HEK293 (cell line): ENCODE data around the gene KIAA1586.
A peak's percentile ranks its signal among the peaks of the same experiment; 100 is the strongest.

Experiments
- CTCF ChIA-PET: fragments of 350-600 bp; formaldehyde crosslinking; extraction: SDS; loops from one replicate; lab custom pipeline; 2021; ENCODE audit warnings: antibody characterized with exemption; lab: Yijun Ruan, JAX
- POLR2A ChIA-PET: fragments of 300-600 bp; formaldehyde crosslinking; extraction: SDS; loops from one replicate; lab custom pipeline; 2020; ENCODE audit warnings: antibody characterized with exemption, inconsistent platforms; lab: Yijun Ruan, JAX
- H3K27ac ChIP-seq: fragments of 200-500 bp; sonication (Bioruptor generic); 2 replicates; pipeline ENCODE4 v1.5.1; 2014; ENCODE audit warnings: low read depth, low read length, control low read depth, inconsistent platforms; ENCODE audit errors: extremely low read depth
- H3K36me3 ChIP-seq, 2 experiments: fragments of 200-500 bp in 1 of 2; sonication (Bioruptor generic) in 1 of 2; 1 replicate in 1 of 2; 2 replicates in 1 of 2; pipeline ENCODE4 v1.5.1; 2014 to 2017; ENCODE audit warnings: inconsistent platforms in 2 of 2, low read length in 2 of 2; ENCODE audit not compliant: control insufficient read depth in 2 of 2, insufficient read depth in 1 of 2
- H3K4me1 ChIP-seq: fragments of 200-500 bp; sonication (Bioruptor generic); 2 replicates; pipeline ENCODE4 v1.5.1; 2014; ENCODE audit warnings: mild to moderate bottlenecking, low read length, inconsistent platforms; ENCODE audit not compliant: control insufficient read depth, insufficient read depth
- H3K4me3 ChIP-seq: 2 replicates; pipeline ENCODE4 v1.5.1; 2011; ENCODE audit warnings: low read depth, mild to moderate bottlenecking, control low read depth, low read length, moderate library complexity
- H3K9me3 ChIP-seq: fragments of 200-500 bp; sonication (Bioruptor generic); 2 replicates; pipeline ENCODE4 v1.5.1; 2014; ENCODE audit warnings: low read depth, low read length, inconsistent platforms; ENCODE audit not compliant: control insufficient read depth, insufficient read depth
- HOXA7 ChIP-seq: sonication (generic); formaldehyde crosslinking; IDR thresholded peaks from 2 replicates; pipeline ENCODE4 v1.8.1; 2022; ENCODE audit warnings: missing genetic modification reagents, borderline replicate concordance
- PRDM2 ChIP-seq: fragments of 450-650 bp; formaldehyde crosslinking; IDR thresholded peaks from 2 replicates; pipeline ENCODE4 v1.5.1; 2016; ENCODE audit warnings: missing biosample characterization, missing genetic modification characterization, borderline replicate concordance
- SETDB1 ChIP-seq: IDR thresholded peaks from one replicate; pipeline ENCODE4 v1.6.1; 2017; ENCODE audit warnings: mild to moderate bottlenecking, low read length, moderate library complexity, mixed read lengths; ENCODE audit not compliant: insufficient read length
- ZNF140 ChIP-seq: fragments of 450-650 bp; formaldehyde crosslinking; IDR thresholded peaks from 2 replicates; pipeline ENCODE4 v1.5.1; 2016; ENCODE audit warnings: missing biosample characterization, missing genetic modification characterization
- ZNF214 ChIP-seq: fragments of 450-650 bp; formaldehyde crosslinking; IDR thresholded peaks from 2 replicates; pipeline ENCODE4 v1.5.1; 2017; ENCODE audit warnings: missing biosample characterization, mild to moderate bottlenecking, missing genetic modification characterization, borderline replicate concordance
- ZNF223 ChIP-seq: fragments of 450-650 bp; formaldehyde crosslinking; IDR thresholded peaks from 2 replicates; pipeline ENCODE4 v1.5.1; 2016; ENCODE audit warnings: missing biosample characterization, missing genetic modification characterization
- ZNF324 ChIP-seq: fragments of 450-650 bp; formaldehyde crosslinking; IDR thresholded peaks from 2 replicates; pipeline ENCODE4 v1.5.1; 2016; ENCODE audit warnings: missing biosample characterization, missing genetic modification characterization
- ZNF335 ChIP-seq: fragments of 450-650 bp; formaldehyde crosslinking; conservative IDR thresholded peaks from 2 replicates; pipeline ENCODE4 v1.5.1; 2016; ENCODE audit warnings: missing biosample characterization, missing genetic modification characterization
- ZNF37A ChIP-seq: fragments of 450-650 bp; IDR thresholded peaks from 2 replicates; pipeline ENCODE4 v1.5.1; 2018; ENCODE audit warnings: missing biosample characterization, missing genetic modification characterization
- ZNF391 ChIP-seq: fragments of 450-650 bp; formaldehyde crosslinking; IDR thresholded peaks from 2 replicates; pipeline ENCODE4 v1.5.1; 2016; ENCODE audit warnings: low read depth, missing biosample characterization, missing genetic modification characterization, borderline replicate concordance
- ZNF433 ChIP-seq: fragments of 450-650 bp; formaldehyde crosslinking; IDR thresholded peaks from 2 replicates; pipeline ENCODE4 v1.5.1; 2016; ENCODE audit warnings: missing biosample characterization, missing genetic modification characterization, low read depth
- ZNF48 ChIP-seq: fragments of 450-650 bp; formaldehyde crosslinking; IDR thresholded peaks from 2 replicates; pipeline ENCODE4 v1.5.1; 2016; ENCODE audit warnings: missing biosample characterization, missing genetic modification characterization
- ZNF548 ChIP-seq: fragments of 450-650 bp; formaldehyde crosslinking; IDR thresholded peaks from 2 replicates; pipeline ENCODE4 v1.5.1; 2016; ENCODE audit warnings: missing biosample characterization, missing genetic modification characterization
- ZNF654 ChIP-seq: fragments of 450-650 bp; formaldehyde crosslinking; IDR thresholded peaks from 2 replicates; pipeline ENCODE4 v1.5.1; 2016; ENCODE audit warnings: low read depth, missing biosample characterization, missing genetic modification characterization
- ZNF747 ChIP-seq: fragments of 450-650 bp; formaldehyde crosslinking; IDR thresholded peaks from 2 replicates; pipeline ENCODE4 v1.5.1; 2016; ENCODE audit warnings: missing biosample characterization, missing genetic modification characterization
- TF ChIP-seq, protein P1 (sequence below): fragments of 450-650 bp; formaldehyde crosslinking; IDR thresholded peaks from 2 replicates; pipeline ENCODE4 v1.5.1; 2016; ENCODE audit warnings: missing biosample characterization, missing genetic modification characterization
- TF ChIP-seq, protein P2 (sequence below): fragments of 450-650 bp; formaldehyde crosslinking; IDR thresholded peaks from 2 replicates; pipeline ENCODE4 v1.5.1; 2017; ENCODE audit warnings: missing biosample characterization, missing genetic modification characterization

KIAA1586 gene

DNA sequence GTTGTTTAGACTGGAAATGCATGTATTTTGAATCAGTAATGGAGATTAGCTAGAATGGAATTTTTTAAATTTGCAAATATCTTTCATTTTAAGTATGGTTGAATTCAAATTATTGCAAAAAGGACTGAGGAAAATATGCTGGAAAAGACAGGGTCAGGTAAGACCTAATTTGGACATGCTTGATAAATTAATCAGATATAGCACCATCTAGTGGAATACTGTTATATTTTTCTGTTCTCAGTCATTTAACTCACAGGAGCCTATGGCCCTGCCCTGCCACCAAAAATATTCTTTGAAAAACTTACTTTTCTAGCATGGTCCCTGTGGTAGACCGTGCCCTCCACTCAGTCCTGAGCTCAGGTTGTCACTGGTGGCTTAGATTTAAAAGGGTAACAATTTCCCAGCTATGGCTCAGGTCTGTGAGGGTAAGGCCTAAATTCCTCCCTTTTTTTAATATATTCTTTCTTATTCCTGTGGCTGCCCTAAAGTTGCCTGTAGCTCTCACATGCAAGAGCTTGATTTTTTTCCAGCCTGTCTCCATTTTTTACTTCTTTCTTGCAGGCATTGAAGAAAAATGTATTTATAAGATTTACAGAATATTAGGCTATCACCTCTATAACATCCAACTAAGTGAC, 25.3 kb upstream of the KIAA1586 start:
- H3K4me3 ChIP-seq = no peak overlapping the region
- H3K4me1 ChIP-seq = no peaks in the 10 kb centered on the region
- ChIA-PET POLR2A (no interaction called here), CTCF (interaction anchor here (0.5 to 5.2 kb wide), 43 partner anchors 8 to 1764 kb away, joined by 3 to 98 read pairs (median 5); partner anchors contain the start of gene BEND6)
- H3K36me3 ChIP-seq = no peaks in the 10 kb centered on the region
- no peak for TF ChIP-seq ZNF223 (tag by site-specific recombination)
- no peak for TF ChIP-seq ZNF37A
- peak; percentile 50 for TF ChIP-seq ZNF654 (tag by site-specific recombination)
- TF ChIP-seq, protein P1, sequence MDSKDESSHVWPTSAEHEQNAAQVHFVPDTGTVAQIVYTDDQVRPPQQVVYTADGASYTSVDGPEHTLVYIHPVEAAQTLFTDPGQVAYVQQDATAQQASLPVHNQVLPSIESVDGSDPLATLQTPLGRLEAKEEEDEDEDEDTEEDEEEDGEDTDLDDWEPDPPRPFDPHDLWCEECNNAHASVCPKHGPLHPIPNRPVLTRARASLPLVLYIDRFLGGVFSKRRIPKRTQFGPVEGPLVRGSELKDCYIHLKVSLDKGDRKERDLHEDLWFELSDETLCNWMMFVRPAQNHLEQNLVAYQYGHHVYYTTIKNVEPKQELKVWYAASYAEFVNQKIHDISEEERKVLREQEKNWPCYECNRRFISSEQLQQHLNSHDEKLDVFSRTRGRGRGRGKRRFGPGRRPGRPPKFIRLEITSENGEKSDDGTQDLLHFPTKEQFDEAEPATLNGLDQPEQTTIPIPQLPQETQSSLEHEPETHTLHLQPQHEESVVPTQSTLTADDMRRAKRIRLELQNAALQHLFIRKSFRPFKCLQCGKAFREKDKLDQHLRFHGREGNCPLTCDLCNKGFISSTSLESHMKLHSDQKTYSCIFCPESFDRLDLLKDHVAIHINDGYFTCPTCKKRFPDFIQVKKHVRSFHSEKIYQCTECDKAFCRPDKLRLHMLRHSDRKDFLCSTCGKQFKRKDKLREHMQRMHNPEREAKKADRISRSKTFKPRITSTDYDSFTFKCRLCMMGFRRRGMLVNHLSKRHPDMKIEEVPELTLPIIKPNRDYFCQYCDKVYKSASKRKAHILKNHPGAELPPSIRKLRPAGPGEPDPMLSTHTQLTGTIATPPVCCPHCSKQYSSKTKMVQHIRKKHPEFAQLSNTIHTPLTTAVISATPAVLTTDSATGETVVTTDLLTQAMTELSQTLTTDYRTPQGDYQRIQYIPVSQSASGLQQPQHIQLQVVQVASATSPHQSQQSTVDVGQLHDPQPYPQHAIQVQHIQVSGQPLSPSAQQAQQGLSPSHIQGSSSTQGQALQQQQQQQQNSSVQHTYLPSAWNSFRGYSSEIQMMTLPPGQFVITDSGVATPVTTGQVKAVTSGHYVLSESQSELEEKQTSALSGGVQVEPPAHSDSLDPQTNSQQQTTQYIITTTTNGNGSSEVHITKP = no peak
- no peak for TF ChIP-seq ZNF391
- TF ChIP-seq ZNF335 = peak; percentile 62
- no peak for TF ChIP-seq ZNF48 (tag by site-specific recombination)
- TF ChIP-seq, protein P2, sequence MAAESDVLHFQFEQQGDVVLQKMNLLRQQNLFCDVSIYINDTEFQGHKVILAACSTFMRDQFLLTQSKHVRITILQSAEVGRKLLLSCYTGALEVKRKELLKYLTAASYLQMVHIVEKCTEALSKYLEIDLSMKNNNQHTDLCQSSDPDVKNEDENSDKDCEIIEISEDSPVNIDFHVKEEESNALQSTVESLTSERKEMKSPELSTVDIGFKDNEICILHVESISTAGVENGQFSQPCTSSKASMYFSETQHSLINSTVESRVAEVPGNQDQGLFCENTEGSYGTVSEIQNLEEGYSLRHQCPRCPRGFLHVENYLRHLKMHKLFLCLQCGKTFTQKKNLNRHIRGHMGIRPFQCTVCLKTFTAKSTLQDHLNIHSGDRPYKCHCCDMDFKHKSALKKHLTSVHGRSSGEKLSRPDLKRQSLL (tag by site-specific recombination) = no peak
- no peaks in the 10 kb centered on the region for H3K9me3 ChIP-seq
- no peak overlapping the region for H3K27ac ChIP-seq

- Histone ChIP-seq H3K9me3 (no peaks in the 10 kb centered on the region), H3K36me3 (no peaks in the 10 kb centered on the region), H3K27ac (no peak overlapping the region), H3K4me3 (no peak overlapping the region)
- TF ChIP-seq ZNF747 (no peak), SETDB1 (peak; percentile 91)
- TF ChIP-seq, all 188 proteins: peak for 1
- ChIA-PET CTCF (interaction anchor here (0.6 to 2.5 kb wide), 11 partner anchors 13 to 1589 kb away, joined by 3 to 33 read pairs (median 4); partner anchors contain the start of genes BEND6 and PRIM2), POLR2A (no interaction called here)
- no peaks in the 10 kb centered on the region for H3K4me1 ChIP-seq
Measured at GRCh38 chr6:57024321-57024720, 22.2 kb upstream of the KIAA1586 start.

DNA sequence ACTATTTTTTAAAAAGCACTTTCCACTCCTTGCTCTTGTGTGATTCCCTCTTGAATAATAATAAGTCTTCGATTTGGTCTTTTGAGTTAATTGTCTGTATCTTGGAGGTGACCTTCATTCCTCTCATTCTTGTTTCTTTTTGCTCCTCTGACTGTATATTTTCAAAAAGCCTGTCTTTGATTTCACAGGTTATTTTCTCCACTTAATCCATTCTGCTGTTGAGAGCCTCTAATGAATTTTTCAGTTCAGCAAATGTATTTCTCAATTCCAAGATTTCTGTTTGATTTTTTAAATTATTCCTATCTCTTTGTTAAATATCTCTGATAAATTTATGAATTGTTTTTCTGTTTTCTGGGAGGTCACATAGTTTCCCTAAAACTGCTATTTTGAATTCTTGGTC, 21.7 kb upstream of the KIAA1586 start:
- Histone ChIP-seq H3K9me3 (no peaks in the 10 kb centered on the region), H3K36me3 (no peaks in the 10 kb centered on the region), H3K4me1 (no peaks in the 10 kb centered on the region), H3K4me3 (no peak overlapping the region), H3K27ac (no peak overlapping the region)
- no peak for TF ChIP-seq ZNF548 (tag by site-specific recombination)
- peak; percentile 67 for TF ChIP-seq SETDB1
- ChIA-PET CTCF (interaction anchor here (0.6 to 2.5 kb wide), 7 partner anchors 20 to 585 kb away, joined by 3 to 33 read pairs (median 4); partner anchors contain the start of genes BEND6 and PRIM2), POLR2A (no interaction called here)

- ChIA-PET POLR2A (no interaction called here), CTCF (interaction anchor here (1.1 to 1.3 kb wide), 2 partner anchors 119 to 123 kb away, joined by 4 read pairs; no protein-coding TSS in a partner anchor)
- Histone ChIP-seq H3K36me3 (no peaks in the 10 kb centered on the region), H3K9me3 (no peaks in the 10 kb centered on the region), H3K4me3 (no peak overlapping the region), H3K4me1 (no peaks in the 10 kb centered on the region), H3K27ac (no peak overlapping the region)
- TF ChIP-seq HOXA7 (CRISPR knock-in tag) (no peak), PRDM2 (tag by site-specific recombination) (no peak), ZNF140 (no peak), ZNF433 (tag by site-specific recombination) (no peak), ZNF324 (no peak), ZNF214 (tag by site-specific recombination) (no peak)
Measured at GRCh38 chr6:57026001-57026400, 20.5 kb upstream of the KIAA1586 start.
